GM19455 (cell line): ENCODE results near the gene TRAF3IP3.

ENCODE experiments used
- ATAC-seq: cut with Tn5 transposase; IDR thresholded peaks from one replicate; pipeline ENCODE4 v1.9.1; 2021; ENCODE audit not compliant: unreplicated experiment

The TRAF3IP3 gene, protein sequence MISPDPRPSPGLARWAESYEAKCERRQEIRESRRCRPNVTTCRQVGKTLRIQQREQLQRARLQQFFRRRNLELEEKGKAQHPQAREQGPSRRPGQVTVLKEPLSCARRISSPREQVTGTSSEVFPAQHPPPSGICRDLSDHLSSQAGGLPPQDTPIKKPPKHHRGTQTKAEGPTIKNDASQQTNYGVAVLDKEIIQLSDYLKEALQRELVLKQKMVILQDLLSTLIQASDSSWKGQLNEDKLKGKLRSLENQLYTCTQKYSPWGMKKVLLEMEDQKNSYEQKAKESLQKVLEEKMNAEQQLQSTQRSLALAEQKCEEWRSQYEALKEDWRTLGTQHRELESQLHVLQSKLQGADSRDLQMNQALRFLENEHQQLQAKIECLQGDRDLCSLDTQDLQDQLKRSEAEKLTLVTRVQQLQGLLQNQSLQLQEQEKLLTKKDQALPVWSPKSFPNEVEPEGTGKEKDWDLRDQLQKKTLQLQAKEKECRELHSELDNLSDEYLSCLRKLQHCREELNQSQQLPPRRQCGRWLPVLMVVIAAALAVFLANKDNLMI

DNA sequence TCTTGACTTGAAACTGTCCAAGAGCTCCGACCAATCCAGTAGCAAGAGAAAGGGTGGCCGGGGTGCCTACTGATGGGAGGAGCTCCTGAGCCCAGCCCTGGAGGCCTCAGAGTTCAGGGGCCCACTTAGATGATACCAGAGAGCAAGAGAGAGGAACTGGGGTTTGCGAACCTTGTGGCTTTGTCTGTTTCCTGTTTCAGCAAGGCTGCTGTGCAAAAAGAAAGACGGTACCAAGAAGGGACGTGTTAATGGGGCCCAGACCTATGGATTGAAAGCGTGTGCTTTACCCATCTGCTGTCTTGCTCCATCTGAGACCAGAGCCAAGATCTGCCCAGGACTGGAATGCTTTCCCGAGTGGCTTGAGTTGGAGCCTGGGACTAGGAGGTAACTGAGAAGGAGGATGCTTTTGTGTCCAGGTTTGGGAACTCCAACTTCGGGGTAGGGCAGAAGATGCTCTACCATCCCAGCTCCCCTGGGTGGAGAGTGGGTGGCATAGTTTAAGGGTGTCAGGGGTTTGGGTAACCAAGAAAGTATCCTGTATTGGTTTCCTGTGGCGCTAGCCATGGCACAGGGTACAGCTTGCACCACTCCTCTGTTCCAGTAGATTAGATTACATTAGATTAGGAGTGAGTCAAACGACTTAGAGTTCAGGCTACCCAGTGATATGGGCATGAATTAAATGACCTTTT, at the start of gene TRAF3IP3:
Gene TRAF3IP3 (plus strand): TSS at position 128 of the 689 bp plus-strand sequence. CDS start 3,987 bp downstream, outside the sequence.
- peak; percentile 78 for ATAC-seq

DNA sequence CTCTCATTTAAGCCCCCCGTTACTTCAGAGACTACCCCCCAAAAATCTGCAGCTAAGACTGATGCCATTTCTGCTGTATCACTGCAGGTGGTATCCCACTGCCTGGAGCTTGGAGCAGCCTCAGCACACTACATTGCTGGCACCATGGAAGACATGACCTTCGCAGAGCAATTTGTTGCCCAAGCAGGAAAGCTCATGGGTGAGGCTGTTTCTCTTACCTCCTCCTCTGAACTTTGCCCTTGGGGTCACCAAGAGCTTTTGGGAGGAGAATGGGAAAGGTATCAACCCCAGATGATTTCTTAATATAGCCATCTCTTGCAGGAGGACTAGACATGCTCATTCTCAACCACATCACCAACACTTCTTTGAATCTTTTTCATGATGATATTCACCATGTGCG, 49.2 kb upstream of the TRAF3IP3 start:
- no peak for ATAC-seq

DNA sequence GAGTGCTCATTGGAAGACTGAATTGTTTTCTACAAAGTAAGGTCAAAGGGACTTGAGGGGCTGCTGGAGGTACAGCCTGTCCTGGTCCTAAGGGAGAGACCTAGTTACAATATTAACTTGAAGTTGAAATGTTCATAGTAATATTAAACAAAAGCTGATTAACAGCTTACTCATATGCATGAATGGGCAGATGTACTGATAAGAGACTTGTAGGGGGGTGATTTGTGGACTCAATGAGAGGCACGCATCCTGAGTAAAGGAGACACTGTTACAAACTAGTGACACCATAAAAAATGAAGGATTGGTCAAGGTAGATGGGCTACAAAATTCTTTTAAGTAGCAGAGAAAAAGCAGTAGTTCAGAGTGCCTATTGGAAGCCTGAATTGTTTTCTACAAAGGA, 48.5 kb upstream of the TRAF3IP3 start:
- ATAC-seq: no peak

DNA sequence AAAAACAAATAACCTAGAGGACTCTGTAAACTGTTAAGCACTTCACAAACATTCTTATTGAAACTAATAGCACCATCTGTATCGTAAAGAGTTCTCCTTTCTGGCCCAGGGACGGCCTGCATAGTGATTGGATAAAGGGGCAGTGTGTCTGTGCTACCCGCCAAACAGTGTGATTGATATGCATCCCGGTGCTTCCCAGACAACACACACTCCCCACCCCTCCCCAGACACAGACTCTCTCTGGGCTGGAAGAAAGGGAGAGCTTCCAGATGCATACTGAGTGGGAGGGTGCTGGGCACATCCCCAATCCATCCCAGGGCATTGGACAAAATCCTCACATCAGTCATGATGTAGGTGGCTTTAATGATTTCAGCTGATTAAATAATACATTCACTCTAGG, 47.6 kb upstream of the TRAF3IP3 start:
- no peak for ATAC-seq

GRCh38 chr1:209710093-209710492, 45.8 kb upstream of the TRAF3IP3 start:
- no peak for ATAC-seq

DNA sequence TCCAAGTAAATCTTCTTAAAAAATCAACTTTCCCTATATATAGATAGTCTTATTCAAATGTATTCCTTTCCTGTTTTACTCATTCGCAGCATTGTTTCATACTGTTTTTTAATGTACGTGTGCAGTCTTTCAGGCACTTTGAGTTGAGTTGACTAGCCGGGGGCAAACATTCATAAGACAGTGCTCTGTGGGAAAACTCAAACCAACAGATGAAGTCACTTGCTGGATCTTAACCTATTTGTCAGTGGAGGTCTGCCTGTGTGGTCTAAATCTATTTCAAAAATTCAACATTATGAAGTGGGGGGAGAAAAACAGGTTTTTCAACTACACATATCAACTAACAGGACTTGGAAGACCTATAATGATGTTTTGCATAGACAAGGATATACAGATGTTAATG, 45.0 kb upstream of the TRAF3IP3 start:
- ATAC-seq: no peak

GRCh38 chr1:209714338-209714737, 41.5 kb upstream of the TRAF3IP3 start:
- ATAC-seq: no peak

DNA sequence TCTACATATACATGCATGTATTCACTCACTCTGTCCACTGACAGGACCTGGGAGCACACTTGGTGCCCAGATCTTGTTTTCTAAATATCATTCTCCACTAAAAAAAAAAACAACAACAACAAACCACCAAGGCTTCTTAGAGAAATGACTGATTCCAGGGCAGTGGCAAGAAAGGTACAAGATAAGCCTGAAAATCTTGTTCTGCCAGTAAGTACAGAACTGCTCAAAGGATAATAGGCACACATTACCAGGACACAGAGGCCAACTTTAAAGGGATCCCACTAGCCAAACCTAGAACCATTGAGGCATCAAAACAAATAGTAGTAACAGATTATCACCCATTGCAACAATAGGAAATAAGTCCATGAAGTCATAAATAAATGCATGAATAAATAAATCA, 40.5 kb upstream of the TRAF3IP3 start:
- ATAC-seq: no peak

DNA sequence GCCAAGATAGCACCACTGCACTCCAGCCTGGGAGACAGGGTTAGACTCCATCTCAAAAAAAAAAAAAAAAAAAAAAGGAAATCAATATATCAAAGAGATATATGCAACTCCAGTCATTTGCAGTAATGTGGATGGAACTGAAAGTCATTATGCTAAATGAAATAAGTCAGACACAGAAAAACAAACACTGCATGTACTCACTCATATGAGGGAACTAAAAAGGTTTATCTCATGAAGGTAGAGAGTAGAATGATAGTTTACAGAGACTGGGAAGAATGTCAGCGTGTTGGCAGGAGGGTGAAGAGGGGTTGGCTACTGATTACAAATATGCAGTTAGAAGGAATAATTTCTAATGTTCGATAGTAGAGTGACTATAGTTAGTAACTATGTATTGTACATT, 38.0 kb upstream of the TRAF3IP3 start:
- ATAC-seq: no peak

DNA sequence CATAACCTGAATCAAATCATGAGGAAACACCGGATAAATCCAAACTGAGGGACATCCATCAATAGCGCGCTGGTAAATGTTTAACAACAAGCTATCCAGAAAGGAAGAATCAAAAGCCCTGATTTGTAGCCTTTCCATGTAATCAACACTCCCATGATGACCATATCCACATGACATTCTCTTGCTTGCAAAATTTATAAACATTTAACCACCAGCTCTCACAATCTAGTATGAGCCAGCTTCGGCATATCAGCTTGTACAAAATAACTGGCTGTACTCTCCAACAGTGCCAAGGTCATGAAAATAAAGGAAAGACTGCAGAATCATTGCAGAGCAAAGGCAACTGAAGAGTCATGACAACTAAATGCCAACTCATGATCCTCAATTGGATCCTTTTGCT, 35.5 kb upstream of the TRAF3IP3 start:
- no peak for ATAC-seq

- ATAC-seq: no peak
These were observed 35.0 kb upstream of the TRAF3IP3 start for GRCh38 chr1:209720826-209721225.

DNA sequence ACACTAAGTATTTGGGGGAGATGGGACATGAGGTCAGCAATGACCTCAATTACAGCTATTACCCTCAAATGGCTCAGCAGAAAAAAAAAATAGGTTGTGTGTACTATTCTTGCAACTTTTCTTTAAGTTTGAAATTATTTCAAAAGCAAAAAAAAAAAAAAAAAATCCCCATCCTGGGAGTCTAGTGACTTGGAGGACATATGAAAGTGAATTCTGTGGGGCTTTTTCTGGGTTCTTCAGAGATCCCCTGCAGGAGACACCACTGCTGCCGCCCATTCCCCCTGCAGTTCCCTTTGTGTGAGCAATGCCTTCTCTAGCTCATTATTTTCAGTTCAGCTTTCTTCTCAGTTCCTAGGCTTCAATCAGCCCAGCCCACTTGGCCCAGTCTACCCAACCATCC, 34.5 kb upstream of the TRAF3IP3 start:
- ATAC-seq: no peak

DNA sequence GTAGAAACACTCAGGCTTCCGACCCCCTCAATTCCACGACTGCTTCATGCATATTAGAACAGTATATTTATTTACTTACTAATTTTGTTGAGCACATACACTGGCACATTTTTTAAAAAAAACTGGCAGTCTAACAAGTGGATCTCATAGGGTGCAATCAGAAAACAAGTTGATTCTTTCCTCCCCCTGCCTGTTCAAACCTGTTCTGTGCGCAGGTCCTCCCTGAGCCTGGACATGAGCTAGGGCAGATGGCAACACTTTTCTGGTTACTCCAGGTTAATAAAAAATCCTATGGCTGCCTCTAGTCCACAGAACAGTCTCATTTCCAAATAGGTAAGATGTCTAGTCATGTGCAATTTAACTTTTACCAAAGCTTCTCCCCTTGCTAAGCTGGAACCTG, 32.6 kb upstream of the TRAF3IP3 start:
- no peak for ATAC-seq

- ATAC-seq: no peak
These were observed 31.8 kb upstream of the TRAF3IP3 start for GRCh38 chr1:209723756-209724693.

DNA sequence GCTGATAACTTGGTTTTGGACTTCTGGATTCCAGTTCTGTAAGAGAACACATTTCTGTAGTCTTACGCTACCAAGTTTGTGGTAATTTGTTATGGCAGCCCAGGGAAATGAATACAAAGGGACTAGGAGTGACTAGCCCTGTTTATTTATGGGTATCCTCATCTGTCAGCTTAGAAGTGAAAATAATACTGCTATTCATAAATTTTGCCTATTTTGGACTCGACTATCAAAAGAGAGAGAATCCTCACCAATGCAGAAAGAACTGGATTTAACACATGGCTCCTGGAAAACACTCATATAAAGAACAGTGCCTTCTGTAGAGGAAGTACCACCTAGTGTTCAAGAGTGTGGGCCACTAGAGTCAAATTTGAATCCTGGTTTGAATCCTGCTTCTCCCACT, 28.6 kb upstream of the TRAF3IP3 start:
- no peak for ATAC-seq

DNA sequence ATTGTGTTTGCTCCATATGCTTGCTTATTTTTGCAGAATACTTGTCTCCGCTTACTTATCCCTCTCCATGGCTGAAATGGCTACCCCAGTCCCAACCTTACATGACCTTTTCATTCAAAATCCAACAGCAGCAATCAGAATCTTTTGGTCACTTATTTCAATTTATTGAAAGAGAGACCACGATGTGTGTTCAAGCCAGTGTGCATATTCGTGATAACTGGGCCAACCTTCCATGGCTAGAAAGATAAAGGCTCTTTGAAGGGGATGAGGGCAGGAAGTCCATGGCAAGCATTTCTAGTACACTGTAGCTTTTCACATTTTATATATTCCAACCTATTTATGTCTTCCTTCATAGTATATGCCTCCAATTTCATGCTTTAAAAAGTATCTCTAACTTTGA, 28.1 kb upstream of the TRAF3IP3 start:
- no peak for ATAC-seq

DNA sequence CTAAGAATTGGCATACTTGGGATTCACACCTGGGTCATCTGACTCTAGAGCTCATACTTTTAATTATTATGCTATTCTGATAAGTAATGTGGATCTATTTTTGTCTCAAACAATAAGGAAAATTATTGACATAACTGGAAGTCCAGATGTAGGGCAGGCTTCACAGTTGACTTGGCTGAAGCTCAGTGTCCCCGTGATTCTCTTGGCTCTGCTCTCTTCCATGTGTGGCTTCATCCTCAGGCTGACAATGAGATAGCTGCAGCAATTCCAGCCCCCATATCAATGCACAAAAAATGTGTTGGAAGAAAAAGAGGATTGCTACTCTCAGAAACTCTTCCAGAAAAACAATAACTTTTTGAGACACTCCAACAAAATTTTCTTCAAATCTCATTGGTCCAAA, 27.4 kb upstream of the TRAF3IP3 start:
- no peak for ATAC-seq

GRCh38 chr1:209729436-209729835, 26.4 kb upstream of the TRAF3IP3 start:
- no peak for ATAC-seq

- ATAC-seq: no peak
These were observed 23.1 kb upstream of the TRAF3IP3 start for GRCh38 chr1:209732725-209733124.

DNA sequence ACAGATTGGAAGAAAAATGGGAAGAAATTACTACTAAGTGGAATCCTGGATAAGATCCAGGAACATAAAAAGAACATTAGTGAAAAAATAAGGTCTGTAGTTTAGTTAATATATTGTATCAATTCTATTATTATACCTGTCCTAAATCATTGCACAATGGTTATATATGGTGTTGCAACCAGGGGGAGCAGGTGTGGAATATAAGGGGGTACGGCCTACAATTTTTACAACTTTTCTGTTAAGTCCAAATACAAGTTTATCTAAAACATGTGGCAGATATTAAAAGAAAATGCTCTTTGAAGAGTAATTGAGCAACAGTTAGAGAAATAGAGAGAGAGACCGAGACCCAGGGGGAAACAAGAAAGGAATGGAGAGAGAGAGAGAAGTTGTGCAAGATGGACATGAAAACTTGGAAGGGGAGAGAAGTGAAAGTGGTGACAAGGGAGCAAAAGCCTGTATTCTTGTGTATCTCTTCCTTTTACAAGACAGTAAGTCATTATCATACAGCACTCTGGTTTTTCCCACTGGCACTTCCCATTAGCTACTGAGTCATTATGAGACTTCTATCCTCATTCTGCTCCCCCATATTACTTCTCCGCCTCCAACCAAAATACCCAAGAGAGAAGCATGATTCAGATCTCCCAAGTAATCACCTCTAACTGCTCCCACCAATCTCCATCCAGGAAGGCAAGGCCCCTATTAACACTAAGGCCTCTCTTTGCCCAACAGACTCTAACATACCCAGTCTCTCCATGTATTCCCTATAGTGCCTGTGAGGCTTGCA, 22.3 kb upstream of the TRAF3IP3 start:
- no peak for ATAC-seq
